Right forelimb (tissue), 1 donor: ENCODE data around the gene HS3ST5.
"Not testable (repeated sequence)": the region's sequence is repeated elsewhere in the genome, so short reads cannot be mapped to it uniquely, and the experiment has no call there.

Experiments used
- DNase-seq: peaks from one replicate; pipeline ENCODE4 v3.0.0-alpha.2; 2018

Gene HS3ST5

DNA sequence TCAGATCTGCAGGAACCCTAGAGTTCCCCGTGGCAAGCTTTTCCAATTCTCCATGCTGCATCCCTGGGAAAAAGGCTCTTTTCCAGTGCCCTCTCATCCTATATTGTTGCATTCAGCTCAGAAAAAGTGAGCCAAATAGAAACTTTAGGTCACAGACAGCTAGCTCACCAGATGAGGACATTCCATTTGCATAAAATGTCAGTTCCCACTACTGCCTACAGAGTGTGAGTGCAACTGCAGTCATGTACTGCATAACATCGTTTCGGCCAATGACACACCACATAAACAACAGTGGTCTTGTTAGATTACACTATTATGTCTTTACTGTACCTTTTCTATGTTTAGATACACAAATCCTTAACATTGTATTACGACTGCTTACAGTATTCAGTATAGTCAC lies 8.6 kb downstream of the HS3ST5 start:
- DNase-seq = no peak

DNA sequence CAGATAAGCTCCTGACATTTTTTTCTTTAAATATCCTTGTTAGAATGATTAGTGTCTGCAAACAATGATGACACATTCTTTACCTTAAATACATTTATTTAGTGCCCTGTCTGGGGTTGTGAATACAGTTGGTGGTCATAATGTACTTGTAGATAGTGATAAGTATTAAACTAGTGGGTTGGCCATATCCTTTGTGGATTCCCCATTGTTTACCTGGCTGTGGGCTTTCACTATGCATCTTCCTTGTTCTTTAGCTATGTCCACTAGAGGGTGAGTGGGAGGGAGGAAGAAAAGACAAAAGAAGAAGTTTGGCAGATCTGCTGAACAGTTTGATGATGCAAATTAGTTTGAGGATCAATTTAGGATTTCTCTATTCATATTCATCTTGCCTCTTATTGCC lies 15.7 kb downstream of the HS3ST5 start:
- no peak for DNase-seq

DNA sequence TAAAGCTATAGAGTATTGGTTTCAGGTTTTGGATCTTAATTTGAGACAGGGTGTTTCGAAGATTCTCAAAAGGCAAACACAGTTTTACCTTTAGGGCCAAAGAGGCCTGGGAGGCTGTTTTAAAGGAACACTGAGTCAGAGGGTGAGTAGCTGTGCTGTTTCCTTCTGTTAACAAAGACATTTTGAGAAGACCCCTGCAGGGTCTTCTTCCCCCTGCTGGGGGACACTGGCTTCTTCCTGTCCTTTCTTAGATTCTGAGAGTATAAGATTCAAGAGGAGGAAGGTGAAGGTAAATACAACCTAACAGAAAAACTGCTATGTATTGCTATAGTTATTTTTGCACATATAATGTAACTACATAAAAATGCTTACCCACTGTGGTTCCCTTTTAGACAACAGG lies 19.0 kb downstream of the HS3ST5 start:
- DNase-seq = no peak

DNA sequence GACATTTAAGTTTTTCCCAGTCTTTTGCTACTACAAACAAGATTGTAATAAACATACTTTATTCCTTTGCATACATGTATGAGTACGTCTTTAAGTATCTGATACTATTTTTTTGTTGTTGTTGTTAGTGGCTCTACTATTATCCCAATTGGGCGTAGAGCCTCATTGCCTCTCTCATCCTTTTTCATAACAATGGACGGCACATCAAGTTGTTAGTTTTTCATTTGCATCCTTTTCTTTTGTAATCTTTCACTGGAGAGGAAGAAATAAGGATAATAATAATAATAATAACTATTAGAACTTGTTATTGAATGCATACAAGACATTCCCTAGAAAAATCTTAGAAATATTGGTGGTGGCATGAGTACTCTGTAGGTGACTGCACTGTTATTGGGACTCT lies 23.1 kb downstream of the HS3ST5 start:
- DNase-seq = no peak

DNA sequence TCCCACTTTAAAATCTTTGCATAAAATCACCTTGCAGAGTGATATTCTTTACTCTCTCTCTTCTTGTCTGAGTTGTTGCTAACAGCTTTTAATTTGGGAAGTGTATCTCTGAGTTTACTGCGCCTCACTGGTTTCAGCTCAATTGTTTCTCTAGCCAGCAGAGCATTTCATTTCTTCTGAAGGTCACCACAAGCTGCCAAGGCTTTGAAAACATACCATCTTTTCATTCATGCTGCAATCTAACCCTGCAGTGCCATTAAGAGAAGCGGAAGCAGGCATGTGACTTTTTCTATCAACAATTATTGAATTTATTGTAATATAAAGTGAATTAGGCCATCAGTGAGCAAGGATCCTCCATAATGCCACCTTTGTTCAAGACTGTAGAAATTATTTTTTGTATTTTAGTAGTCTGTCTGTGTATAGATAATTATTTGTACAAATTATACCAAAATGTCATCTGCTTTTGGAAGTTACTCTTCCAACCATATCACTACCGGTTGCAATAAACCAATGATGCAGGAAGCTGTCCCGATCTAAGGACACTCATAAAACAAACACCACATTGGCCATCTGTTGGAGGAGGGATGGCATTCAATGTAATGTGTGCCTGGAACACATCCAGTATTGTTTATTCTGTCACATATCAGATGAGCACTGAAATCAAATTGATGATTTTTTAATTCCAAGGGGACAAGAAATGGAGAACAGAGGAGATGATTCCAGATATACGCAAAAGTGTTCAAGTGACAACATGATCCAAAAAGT lies 26.8 kb downstream of the HS3ST5 start:
- no peak for DNase-seq

DNA sequence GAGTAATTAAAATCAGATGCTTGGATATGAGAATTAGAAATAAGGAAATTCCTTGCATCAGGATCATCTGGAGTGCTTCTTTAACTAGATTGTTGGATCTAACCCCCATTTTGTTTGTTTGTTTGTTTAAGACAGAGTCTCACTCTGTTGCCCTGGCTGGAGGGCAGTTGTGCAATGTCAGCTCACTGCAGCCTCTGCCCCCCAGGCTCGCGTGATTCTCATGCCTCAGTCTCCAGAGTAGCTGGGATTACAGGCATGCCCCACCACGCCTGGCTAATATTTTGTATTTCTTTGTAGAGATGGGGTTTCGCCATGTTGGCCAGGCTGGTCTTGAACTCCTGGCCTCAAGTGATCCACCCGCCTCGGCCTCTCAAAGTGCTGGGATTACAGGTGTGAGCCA lies 29.0 kb downstream of the HS3ST5 start:
- not testable (repeated sequence) for DNase-seq

DNA sequence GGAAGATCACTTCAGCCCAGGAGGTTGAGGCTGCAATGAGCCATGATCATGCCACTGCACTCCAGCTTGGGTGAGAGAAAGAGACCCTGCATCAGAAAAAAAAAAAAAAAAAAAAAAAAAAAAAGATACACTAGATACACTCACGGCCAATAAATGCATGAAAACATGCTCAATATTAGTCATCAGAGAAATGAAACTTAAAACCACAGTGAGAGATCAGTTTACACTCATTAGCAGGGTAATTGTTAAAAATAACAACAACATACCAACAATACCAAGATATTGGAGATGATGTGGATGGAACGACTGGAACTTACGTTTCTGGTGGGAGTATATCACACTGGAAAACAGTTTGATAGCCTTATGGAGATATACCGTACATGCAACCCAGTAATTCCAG lies 29.9 kb downstream of the HS3ST5 start:
- DNase-seq = no peak

DNA sequence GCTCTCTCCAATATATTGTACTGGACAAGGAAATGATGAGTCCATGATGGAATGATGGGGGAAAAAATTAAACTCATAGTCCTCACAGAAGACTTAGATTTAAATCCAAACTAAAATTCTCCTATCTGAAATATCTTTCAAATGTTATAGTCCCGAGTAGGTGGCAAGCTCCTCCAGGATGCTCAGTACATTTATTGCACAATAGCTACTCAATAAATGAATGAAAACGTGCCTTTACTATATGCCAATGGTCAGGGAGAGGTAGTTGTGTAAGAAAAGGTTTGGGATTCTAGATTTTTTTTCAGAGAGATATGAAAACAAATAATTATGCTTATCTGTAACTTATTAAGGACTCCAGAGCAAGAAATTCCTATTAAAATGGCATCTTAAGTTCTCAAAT lies 32.8 kb downstream of the HS3ST5 start:
- no peak for DNase-seq

DNA sequence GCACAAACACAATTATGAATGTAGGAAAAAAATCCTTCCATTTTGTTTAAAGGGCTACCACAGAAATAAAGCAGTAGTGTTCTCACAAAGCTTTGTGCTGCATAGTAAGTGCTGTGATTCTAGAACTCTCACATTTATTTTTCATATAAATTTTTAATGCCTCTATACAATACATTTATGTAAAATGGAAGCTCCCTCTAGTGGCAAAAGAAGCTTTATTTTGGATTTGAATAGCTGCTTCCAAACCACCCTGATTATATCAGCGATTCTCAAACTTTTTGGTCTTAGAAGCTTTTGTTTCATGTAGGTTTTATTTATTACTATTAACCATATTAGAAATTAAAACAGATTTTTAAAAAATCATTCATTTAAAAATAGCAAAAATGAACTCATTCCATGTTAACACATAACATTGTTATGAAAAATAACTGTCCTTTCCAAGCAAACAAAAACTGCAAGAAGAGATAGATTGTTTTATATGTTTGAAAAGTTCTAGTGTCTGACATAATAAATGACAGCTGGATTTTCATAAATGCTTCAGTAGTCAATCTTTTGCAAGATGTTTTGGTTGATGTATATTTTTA lies 38.4 kb downstream of the HS3ST5 start:
- no peak for DNase-seq

DNA sequence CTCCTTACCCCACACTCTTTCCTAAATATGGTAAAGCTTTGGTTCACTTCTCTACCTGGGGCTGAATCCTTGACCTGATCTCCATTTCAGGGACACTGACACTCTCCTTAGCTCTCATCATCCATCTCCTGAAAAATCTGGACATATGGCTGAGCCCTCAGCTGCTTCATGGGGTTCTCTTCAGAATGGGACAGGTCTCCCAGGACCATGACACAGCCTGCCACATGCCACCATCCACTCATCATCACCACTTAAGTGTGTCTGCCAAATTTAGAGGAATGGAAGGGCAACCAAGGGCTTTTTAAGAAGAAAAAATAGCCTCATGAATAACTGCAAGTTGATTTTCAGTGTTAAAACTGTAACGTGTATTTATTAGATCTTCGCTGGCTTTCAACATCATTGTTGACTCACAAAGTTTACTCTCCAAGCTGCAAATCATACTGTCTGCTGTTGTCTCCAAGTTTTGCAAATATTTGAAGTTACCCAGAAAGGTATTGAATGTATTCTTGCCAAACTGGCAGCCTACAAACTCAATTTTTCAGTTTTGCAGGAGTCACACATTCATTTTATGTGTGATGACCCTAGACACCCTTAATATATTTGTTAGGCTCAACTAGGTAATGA lies 41.1 kb downstream of the HS3ST5 start:
- no peak for DNase-seq

DNA sequence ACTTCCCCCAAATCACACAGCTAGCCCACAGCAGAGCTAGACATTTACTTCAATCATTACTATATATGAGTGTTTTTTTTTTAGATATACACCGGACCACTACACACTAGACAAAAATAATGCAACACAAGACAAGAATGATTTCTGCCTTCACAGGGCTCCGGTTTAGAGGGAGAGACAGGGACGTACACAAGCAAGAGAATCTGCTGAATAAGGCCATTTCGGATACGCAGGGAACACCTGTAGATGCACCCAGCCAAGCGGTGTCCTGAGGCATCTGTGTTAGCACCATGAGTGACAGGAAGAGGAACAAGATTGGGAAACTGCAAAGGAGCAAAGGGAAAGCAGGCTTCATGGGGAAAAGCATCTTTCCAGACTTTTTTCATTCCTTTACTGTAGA lies 45.7 kb downstream of the HS3ST5 start:
- no peak for DNase-seq

DNA sequence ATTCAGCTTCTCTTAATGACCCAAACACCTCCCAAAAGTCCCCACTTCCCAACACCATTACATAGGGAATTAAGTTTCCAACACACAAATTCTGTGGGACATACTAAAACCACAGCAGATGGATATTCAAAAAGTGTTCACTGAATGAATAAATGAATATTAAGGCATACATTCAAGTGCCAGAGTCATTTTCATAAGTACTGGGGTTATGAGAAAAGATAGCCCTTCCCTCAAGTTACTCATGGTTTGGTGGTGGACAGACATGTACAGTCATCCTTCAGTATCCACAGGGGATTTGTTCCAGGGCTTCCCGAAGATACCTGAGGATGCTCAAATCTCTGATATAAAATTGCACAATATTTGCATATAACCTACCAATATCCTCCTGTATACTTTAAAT lies 50.4 kb downstream of the HS3ST5 start:
- DNase-seq = no peak

DNA sequence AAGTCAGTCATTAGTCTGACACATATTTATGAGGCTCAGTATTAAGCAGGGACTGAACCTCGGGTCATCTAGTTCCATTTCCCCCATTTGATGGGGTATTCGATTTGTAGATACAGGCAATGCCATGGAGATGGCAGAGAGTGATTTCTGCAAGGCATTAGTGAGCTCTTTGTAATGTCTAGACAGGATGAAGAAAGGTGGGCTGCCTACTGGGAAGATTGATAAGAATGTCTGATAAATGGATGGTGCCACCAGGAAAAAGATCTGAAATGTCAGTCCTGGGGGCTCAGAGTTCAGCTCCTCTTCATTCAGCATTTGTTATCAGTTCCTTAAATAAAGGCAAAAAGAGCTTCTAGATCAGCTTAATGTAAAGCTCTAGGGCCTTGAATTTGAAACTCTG lies 51.4 kb downstream of the HS3ST5 start:
- DNase-seq = no peak

DNA sequence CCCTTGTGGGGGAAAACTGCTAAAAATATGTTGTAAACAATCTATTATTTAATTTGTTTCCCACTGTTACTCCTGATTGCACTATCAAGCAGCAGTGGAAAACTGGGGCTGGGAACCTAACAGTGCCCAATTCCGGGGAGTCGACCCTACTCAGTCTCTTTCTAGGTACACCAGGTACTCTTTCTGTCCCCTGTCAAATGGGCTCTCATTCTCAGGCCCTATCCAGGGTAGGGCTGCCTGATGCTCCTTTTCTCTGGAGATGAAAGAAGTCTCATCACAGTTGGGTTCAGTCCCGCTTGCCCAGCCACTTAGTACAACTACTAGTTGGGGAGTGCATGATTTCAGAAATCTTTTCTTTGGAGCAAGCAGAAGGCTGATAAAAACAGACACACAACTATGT lies 52.0 kb downstream of the HS3ST5 start:
- DNase-seq = no peak

DNA sequence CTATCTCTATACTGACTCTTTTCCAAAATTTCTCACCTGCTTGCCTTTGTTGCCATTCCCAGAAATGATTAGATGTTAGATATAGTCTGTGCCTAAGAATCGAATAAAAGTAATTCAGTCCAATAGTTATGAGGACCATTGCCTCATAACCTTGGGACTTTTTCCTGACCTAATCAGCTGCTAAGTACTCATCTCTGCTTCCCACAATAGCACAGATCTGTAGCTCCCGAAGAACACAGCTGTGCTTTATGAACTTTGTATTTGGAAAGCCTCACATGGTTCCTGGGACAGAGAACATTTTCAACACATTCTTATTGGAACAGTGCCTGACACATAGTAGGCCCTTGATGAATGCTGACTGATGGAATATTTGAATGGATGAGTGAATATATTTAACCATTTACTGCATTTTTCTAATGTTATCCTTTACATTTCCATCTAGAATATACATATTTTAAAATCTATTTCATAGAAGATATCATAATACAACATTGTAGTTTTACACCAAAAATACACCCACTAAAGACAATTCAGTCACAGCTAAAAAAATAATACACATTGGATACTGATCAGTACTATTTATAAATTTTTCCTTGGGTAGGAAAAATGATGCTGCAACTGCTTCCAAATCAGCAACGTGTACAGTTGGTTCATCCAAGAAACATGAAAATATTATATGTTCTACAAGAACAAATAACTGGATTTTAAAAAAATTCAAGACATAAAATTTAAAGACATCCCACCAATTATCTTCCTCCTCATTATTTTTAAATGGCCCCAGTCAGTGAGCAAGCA lies 53.9 kb downstream of the HS3ST5 start:
- no peak for DNase-seq

DNA sequence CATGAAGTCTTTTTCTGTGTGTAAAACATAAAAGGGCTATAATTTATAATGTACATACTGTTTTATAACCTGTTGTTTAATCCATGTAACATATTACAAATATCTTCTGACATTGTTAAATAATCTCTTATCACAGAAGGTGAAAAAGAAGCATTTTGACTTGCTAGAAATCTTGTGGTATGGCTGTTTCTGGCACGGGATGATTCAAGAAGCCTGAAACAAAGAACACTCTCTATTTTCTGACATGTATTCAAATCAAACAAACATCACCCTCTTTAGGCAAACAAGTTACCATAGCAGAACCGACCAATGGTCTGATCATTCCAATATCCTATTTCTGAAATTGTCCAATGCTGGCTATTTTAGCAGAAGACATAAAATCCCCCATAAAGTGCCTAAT lies 55.4 kb downstream of the HS3ST5 start:
- no peak for DNase-seq

DNA sequence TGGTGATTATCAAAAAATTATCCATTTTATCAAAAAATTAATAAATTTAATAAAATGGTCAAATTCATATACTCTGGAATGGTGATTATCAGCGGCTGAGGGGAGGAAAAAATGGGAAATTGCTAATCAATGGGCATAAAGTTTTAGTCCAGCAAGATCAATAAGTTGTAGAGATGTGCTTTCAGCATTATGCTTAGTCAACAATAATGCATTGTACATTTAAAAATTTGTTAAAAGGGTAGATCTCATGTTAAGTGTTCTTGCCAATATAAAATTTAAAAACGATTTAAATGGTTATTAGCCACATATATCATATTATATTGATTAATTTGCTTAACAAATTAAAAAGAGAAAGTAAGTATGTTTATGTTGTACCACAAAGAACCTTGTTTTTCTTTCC lies 56.6 kb downstream of the HS3ST5 start:
- no peak for DNase-seq

DNA sequence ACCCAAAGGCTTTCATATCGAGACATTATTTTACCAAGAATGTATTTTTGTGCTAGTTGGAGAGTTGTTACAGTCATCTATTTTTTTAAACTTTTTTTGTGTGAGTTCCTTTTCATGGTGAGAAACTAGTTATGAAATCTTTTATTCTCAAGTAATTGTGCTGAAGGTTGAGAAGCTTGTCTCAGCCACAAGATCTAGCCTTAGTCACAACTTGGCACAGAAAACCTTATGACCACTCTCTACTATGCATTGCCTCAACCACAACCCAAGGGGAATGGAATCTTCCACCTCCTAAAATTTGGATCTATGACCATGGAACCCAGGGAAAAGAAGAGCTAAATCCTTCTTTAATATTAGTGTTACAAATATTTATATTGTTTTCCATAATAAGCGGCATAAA lies 58.5 kb downstream of the HS3ST5 start:
- DNase-seq = no peak

DNA sequence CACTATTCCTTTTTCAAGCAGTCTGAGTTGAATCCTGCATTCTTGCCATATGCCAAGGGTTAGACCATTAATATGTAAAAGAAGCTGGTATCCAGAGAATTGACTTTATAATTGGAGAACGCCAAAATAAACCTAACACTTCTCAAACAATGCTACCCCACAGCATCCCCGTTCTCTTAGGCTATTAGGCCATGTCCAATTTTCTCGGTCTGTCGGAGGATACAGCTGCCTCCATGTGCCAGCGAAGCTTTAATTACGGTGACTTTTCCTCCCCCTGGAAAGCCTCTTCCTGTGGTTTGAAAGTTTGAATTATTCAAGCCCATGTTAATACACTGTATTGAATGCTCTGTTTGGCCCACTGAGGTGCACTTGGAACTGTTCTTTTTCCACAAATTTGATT lies 60.5 kb downstream of the HS3ST5 start:
- DNase-seq = no peak

DNA sequence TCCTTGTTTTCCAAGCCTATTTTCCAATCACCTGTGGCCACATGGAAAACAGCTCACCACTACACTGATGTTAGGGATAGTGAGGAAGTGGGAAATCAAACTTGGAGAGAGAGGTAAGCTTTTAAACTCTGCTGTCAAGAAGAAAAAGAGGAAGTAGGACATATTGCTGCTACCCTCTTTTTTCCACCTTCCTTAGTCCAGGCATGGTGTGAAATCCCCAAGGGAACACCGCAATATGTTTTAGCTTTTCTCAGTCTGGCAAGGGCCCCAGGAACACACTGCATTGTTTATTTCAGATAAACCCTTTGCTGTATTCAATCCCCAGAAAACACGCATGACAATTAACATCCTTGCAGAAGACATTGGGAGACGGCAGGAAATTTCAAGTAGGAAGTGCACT lies 61.3 kb downstream of the HS3ST5 start:
- DNase-seq = no peak

DNA sequence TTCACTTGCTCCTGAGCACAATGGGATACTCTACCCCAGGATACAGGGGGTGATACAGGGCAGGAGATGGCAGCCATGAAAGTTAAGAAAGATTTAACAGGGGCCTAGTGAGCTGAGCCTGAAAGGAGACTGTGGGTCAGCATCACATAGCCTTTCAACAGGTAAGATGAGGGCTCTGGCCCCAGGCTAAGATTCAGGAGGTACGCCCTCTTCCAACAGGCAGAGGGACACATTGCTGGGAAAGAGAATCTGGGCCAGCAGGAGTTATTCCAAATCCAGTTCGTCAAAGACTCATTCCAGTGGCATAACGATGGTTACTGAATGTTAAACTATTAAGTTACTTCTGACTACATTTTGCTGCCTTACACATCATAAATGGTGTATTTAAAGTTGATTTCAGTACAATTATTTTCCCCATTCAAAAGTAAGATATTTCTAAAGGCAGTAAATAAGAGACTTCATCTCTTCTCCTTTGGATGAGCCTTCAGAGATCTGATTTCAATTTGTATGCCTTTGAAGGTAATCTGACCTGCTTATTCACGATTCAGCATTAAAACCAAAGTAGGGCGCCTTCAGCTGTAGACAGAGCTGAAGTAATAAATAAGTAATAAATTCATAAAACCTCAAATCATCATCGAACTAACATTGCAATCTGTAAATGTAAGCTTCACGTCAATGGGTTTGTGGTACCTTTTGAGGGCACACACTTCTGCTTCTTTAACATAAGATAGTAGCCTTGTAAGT lies 62.4 kb downstream of the HS3ST5 start:
- no peak for DNase-seq

DNA sequence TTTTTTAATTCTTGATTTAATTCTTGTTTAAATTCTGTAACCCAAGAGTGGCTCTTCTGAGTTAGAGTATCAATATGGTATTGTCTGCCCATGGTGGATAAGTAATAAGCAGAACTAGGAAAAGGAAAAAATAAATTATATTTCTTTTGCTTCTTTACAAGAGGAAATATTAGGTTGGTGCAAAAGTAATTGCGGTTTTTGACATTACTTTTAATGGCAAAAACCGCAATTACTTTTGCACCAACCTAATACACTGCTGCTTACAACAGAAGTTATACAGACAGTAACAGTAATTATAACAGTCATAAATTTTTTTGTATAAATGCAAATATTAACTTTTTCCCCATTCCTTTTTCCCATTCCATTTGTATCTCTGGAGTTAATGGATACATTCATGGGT lies 65.6 kb downstream of the HS3ST5 start:
- no peak for DNase-seq

DNA sequence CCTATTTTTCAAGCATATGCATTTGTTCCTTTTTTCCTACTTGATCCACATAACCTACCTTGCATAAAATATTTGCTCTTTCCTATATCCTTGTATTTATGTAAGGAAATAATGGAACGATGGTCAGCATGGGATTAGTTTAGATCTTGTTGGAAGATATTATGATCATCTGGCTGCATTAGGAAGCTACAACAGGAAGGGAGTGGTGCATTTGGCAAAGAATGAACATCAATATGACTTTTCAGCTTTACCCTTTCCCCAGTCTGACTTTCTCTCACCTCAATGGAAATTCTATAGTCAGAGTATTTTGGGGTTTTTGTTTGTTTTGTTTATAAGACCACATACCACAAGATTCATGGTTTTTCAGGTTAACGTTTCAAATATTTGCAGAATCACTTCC lies 66.0 kb downstream of the HS3ST5 start:
- DNase-seq = no peak
